HepG2 (cell line): ENCODE results near the gene SDC1. TPM values are rescaled to one million over a fixed set of nuclear protein-coding genes. Genes with fewer than 3 reads are reported as not detected.

Experiments used
- DZIP1 ChIP-seq: sonication (generic); formaldehyde crosslinking; IDR thresholded peaks from 2 replicates; pipeline ENCODE4 v1.5.0; 2020; ENCODE audit warnings: mild to moderate bottlenecking, missing genetic modification reagents
- GFI1 ChIP-seq: sonication (generic); formaldehyde crosslinking; IDR thresholded peaks from 2 replicates; pipeline ENCODE4 v1.5.0; 2020; ENCODE audit warnings: missing genetic modification reagents, mild to moderate bottlenecking, borderline replicate concordance
- KLF6 ChIP-seq: IDR thresholded peaks from 2 replicates; pipeline ENCODE4 v1.8.0; 2016; ENCODE audit warnings: missing biosample characterization, missing genetic modification reagents
- SNAPC4 ChIP-seq: sonication (generic); formaldehyde crosslinking; IDR thresholded peaks from 2 replicates; pipeline ENCODE4 v1.4.0; 2020; ENCODE audit warnings: mild to moderate bottlenecking, missing genetic modification reagents
- TRIM24 ChIP-seq: sonication (generic); formaldehyde crosslinking; IDR thresholded peaks from 2 replicates; pipeline ENCODE4 v1.8.0; 2022; ENCODE audit warnings: mild to moderate bottlenecking, missing genetic modification reagents
- ZMYM2 ChIP-seq: sonication (generic); formaldehyde crosslinking; IDR thresholded peaks from 2 replicates; pipeline ENCODE4 v1.8.0; 2022; ENCODE audit warnings: mild to moderate bottlenecking, missing genetic modification reagents
- ZNF343 ChIP-seq: sonication (generic); formaldehyde crosslinking; IDR thresholded peaks from 2 replicates; pipeline ENCODE4 v1.4.0; 2020; ENCODE audit warnings: mild to moderate bottlenecking, missing genetic modification reagents
- ZSCAN9 ChIP-seq: IDR thresholded peaks from 2 replicates; pipeline ENCODE4 v1.6.1; 2016; ENCODE audit warnings: borderline replicate concordance
- polyA plus RNA-seq, 8 experiments: library from polyadenylated mRNA; depleted of rRNA in 3 of 8; stranded (reverse) in 7 of 8; unstranded in 1 of 8; fragments of >200 nt; fragmentation: Illumina TruSeq in 4 of 8; extraction: Trizol in 4 of 8; gene quantifications; 2 replicates each; pipeline versions ENCODE4 v1.2.1 to v1.2.3, GENCODE V29; 2011 to 2016; ENCODE audit warnings: low read depth in 4 of 8, missing spikeins in 1 of 8, mixed read lengths in 1 of 8; ENCODE audit not compliant: insufficient read depth in 1 of 8
- total RNA-seq, 5 experiments: library from RNA; depleted of rRNA; stranded (reverse); fragments of >200 nt; fragmentation: Illumina TruSeq; extraction: Trizol; gene quantifications; 2 replicates each; pipeline ENCODE4 v1.2.3, GENCODE V29; 2016; ENCODE audit warnings: low read depth in 1 of 5

Gene SDC1
- total and polyA plus RNA-seq, 2 of the 13 experiments (the other 11 are each of a cell fraction or from before 2014, with no cell fraction given) = 108 to 119 TPM

- TF ChIP-seq DZIP1 (CRISPR knock-in tag) (no peak; the same call in 1 of the 2 replicates), GFI1 (no peak), ZSCAN9 (CRISPR knock-in tag) (no peak), TRIM24 (CRISPR knock-in tag) (no peak), SNAPC4 (CRISPR knock-in tag) (no peak), ZMYM2 (CRISPR knock-in tag) (no peak), KLF6 (peak; percentile 28; the same call in 1 of the 2 replicates), ZNF343 (0 out of 2 replicates have a peak, but pooled peaks have one; percentile 19)
Observed at GRCh38 chr2:20224716-20225293, at the start of gene SDC1 (continued).
